ENCODE measurements around the gene DACT2. TPM values are rescaled to one million over a fixed set of nuclear protein-coding genes. Genes with fewer than 3 reads are reported as not detected.

Gene DACT2
- total RNA-seq, 1 experiment from 2014 or later, result 4.9 TPM

DNA sequence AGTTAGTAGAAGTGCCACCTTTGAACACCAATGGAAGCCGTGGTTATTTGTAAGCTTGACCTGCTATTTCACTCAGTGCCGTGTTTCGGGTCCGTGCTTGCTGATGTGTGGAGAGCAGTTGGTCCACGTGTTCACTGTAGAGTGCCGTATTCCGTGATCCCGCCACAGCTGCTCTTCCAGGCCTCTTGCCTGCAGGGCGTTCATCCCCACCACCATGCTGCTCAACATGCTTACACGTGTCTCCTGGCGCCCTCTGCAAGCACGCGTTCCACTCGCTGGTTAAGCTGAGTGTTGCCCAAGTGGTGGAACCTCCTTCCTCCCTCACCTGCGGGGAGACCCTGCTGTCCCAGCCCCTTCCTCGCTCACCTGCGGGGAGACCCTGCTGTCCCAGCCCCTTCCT, 28.0 kb upstream of the DACT2 start:
- CTCF ChIA-PET, result interaction anchor here (1.0 to 1.7 kb wide), 2 partner anchors 15 to 146 kb away, joined by 3 to 6 read pairs; no protein-coding TSS in a partner anchor

DNA sequence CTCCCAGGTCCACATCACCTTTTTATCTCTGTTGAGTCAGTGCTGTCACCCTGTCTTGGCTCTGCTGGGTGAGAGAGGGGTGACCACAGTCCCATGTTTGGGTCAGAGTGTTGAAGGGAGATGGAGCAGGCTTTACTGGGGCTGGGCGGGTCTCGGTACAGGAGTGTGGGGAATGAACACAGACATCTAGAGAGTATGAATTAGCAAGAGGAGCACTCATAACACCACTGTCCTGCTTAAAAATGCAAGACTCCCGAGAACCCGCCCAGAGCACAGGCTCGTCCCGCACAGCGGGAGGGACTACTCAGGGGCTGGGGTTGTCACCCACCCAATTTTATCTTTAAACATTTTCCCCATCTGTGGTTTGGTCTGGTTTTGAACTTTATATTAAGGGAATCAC, 27.5 kb upstream of the DACT2 start:
- peaks cover 10% of the 10 kb centered on the region; the same call in 1 of the 2 replicates for H3K9me3 Mint-ChIP-seq
- TF ChIP-seq ELF4 (CRISPR knock-in tag; IDR thresholded peaks at IDR 0.05; ENCODE audit: low read depth), result no peak
- no peak for TF ChIP-seq CBFB (CRISPR knock-in tag; IDR thresholded peaks at IDR 0.05; ENCODE audit: low read depth)
- TF ChIP-seq, protein P1, sequence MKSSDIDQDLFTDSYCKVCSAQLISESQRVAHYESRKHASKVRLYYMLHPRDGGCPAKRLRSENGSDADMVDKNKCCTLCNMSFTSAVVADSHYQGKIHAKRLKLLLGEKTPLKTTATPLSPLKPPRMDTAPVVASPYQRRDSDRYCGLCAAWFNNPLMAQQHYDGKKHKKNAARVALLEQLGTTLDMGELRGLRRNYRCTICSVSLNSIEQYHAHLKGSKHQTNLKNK (CRISPR knock-in tag; IDR thresholded peaks at IDR 0.05), result no peak
- H3K27me3 Mint-ChIP-seq (ENCODE audit: low read depth), result no peaks in the 10 kb centered on the region; the same call in 1 of the 2 replicates
- DNase-seq (ENCODE audit: low spot score) (no peak), ATAC-seq (no peak)
- H3K4me1 Mint-ChIP-seq, result peaks cover 7% of the 10 kb centered on the region
- POLR2A ChIA-PET, result no interaction called here
- no peaks in the 10 kb centered on the region for H3K36me3 Mint-ChIP-seq
- CTCF ChIA-PET, result interaction anchor here (1.7 kb wide), 1 partner anchor 146 kb away, joined by 6 read pairs; no protein-coding TSS in a partner anchor
- H3K4me3 Mint-ChIP-seq, result no peak overlapping the region
- H3K27ac Mint-ChIP-seq, result no peak overlapping the region

More for the DNA sequence above, 28.0 kb upstream of the DACT2 start:
- Mint-ChIP-seq H3K4me3 (no peak overlapping the region), H3K27ac (no peak overlapping the region), H3K9me3 (peaks cover 10% of the 10 kb centered on the region; the same call in 1 of the 2 replicates), H3K4me1 (peaks cover 7% of the 10 kb centered on the region), H3K36me3 (no peaks in the 10 kb centered on the region), H3K27me3 (ENCODE audit: low read depth) (no peaks in the 10 kb centered on the region; the same call in 1 of the 2 replicates)
- TF ChIP-seq, protein P2, sequence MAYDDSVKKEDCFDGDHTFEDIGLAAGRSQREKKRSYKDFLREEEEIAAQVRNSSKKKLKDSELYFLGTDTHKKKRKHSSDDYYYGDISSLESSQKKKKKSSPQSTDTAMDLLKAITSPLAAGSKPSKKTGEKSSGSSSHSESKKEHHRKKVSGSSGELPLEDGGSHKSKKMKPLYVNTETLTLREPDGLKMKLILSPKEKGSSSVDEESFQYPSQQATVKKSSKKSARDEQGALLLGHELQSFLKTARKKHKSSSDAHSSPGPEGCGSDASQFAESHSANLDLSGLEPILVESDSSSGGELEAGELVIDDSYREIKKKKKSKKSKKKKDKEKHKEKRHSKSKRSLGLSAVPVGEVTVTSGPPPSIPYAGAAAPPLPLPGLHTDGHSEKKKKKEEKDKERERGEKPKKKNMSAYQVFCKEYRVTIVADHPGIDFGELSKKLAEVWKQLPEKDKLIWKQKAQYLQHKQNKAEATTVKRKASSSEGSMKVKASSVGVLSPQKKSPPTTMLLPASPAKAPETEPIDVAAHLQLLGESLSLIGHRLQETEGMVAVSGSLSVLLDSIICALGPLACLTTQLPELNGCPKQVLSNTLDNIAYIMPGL (CRISPR knock-in tag; IDR thresholded peaks at IDR 0.05), result no peak
- TF ChIP-seq, protein P3, sequence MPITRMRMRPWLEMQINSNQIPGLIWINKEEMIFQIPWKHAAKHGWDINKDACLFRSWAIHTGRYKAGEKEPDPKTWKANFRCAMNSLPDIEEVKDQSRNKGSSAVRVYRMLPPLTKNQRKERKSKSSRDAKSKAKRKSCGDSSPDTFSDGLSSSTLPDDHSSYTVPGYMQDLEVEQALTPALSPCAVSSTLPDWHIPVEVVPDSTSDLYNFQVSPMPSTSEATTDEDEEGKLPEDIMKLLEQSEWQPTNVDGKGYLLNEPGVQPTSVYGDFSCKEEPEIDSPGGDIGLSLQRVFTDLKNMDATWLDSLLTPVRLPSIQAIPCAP (CRISPR knock-in tag; IDR thresholded peaks at IDR 0.05), result no peak
- TF ChIP-seq CBFB (CRISPR knock-in tag; IDR thresholded peaks at IDR 0.05; ENCODE audit: low read depth), result no peak
- no peak for TF ChIP-seq ATF1 (CRISPR knock-in tag; IDR thresholded peaks at IDR 0.05)
- TF ChIP-seq ETV6 (CRISPR knock-in tag; IDR thresholded peaks at IDR 0.05), result no peak
- no peak for TF ChIP-seq ZNF317 (CRISPR knock-in tag; IDR thresholded peaks at IDR 0.05; ENCODE audit: borderline replicate concordance, low read depth)
- no peak for TF ChIP-seq SMAD3 (CRISPR knock-in tag; IDR thresholded peaks at IDR 0.05; ENCODE audit: borderline replicate concordance)
- TF ChIP-seq, protein P4, sequence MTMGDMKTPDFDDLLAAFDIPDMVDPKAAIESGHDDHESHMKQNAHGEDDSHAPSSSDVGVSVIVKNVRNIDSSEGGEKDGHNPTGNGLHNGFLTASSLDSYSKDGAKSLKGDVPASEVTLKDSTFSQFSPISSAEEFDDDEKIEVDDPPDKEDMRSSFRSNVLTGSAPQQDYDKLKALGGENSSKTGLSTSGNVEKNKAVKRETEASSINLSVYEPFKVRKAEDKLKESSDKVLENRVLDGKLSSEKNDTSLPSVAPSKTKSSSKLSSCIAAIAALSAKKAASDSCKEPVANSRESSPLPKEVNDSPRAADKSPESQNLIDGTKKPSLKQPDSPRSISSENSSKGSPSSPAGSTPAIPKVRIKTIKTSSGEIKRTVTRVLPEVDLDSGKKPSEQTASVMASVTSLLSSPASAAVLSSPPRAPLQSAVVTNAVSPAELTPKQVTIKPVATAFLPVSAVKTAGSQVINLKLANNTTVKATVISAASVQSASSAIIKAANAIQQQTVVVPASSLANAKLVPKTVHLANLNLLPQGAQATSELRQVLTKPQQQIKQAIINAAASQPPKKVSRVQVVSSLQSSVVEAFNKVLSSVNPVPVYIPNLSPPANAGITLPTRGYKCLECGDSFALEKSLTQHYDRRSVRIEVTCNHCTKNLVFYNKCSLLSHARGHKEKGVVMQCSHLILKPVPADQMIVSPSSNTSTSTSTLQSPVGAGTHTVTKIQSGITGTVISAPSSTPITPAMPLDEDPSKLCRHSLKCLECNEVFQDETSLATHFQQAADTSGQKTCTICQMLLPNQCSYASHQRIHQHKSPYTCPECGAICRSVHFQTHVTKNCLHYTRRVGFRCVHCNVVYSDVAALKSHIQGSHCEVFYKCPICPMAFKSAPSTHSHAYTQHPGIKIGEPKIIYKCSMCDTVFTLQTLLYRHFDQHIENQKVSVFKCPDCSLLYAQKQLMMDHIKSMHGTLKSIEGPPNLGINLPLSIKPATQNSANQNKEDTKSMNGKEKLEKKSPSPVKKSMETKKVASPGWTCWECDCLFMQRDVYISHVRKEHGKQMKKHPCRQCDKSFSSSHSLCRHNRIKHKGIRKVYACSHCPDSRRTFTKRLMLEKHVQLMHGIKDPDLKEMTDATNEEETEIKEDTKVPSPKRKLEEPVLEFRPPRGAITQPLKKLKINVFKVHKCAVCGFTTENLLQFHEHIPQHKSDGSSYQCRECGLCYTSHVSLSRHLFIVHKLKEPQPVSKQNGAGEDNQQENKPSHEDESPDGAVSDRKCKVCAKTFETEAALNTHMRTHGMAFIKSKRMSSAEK (CRISPR knock-in tag; IDR thresholded peaks at IDR 0.05; ENCODE audit: borderline replicate concordance), result no peak
- TF ChIP-seq, protein P5, sequence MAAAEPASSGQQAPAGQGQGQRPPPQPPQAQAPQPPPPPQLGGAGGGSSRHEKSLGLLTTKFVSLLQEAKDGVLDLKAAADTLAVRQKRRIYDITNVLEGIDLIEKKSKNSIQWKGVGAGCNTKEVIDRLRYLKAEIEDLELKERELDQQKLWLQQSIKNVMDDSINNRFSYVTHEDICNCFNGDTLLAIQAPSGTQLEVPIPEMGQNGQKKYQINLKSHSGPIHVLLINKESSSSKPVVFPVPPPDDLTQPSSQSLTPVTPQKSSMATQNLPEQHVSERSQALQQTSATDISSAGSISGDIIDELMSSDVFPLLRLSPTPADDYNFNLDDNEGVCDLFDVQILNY (CRISPR knock-in tag; IDR thresholded peaks at IDR 0.05), result no peak
- ATAC-seq (no peak), DNase-seq (ENCODE audit: low spot score) (no peak)
- POLR2A ChIA-PET, result no interaction called here
